Breast epithelium (tissue), 4 donors: ENCODE results near the gene LRP1. TPM values are rescaled to one million over a fixed set of nuclear protein-coding genes. Genes with fewer than 3 reads are reported as not detected.

ENCODE experiments used
- DNase-seq, 2 donors: peaks; one replicate each; pipeline ENCODE4 v3.0.0-alpha.2; 2019; ENCODE audit warnings: low spot score in 2 of 2
- H3K27ac ChIP-seq, 2 donors: fragments of 200-600 bp; sonication (generic) in 1 of 2; one replicate each; pipeline ENCODE4 v1.5.1; 2016 to 2019; ENCODE audit warnings: mild to moderate bottlenecking in 1 of 2
- H3K27me3 ChIP-seq, 2 donors: fragments of 200-600 bp; sonication (generic) in 1 of 2; one replicate each; pipeline versions ENCODE4 v1.5.1 to v1.6.0; 2017 to 2019; ENCODE audit warnings: control low read depth in 1 of 2, mild to moderate bottlenecking in 1 of 2
- H3K36me3 ChIP-seq: fragments of 200-600 bp; one replicate; pipeline ENCODE4 v1.5.1; 2019
- H3K4me1 ChIP-seq, 2 donors: fragments of 200-600 bp; sonication (generic); one replicate each; pipeline ENCODE4 v1.5.1; 2016 to 2019; ENCODE audit warnings: control low read depth in 1 of 2
- H3K4me3 ChIP-seq, 3 donors: fragments of 200-600 bp; sonication (generic); 1 replicate in 2 of 3; 2 replicates in 1 of 3; pipeline ENCODE4 v1.5.1; 2016 to 2019; ENCODE audit warnings: mild to moderate bottlenecking in 3 of 3, moderate library complexity in 2 of 3
- H3K9me3 ChIP-seq, 2 donors: fragments of 200-600 bp; sonication (generic) in 1 of 2; one replicate each; pipeline ENCODE4 v1.5.1; 2016 to 2019; ENCODE audit warnings: control low read depth in 1 of 2
- CTCF ChIP-seq, 3 donors: fragments of 450-650 bp; IDR thresholded peaks; one replicate each; pipeline ENCODE4 v1.5.1; 2016 to 2017; ENCODE audit warnings: antibody characterized with exemption in 3 of 3, mild to moderate bottlenecking in 3 of 3, moderate library complexity in 3 of 3
- POLR2A ChIP-seq: fragments of 450-650 bp; IDR thresholded peaks from one replicate; pipeline ENCODE4 v1.6.1; 2016; ENCODE audit warnings: antibody characterized with exemption, mild to moderate bottlenecking, moderate library complexity
- POLR2AphosphoS5 ChIP-seq, 3 donors: sonication (generic); formaldehyde crosslinking; IDR thresholded peaks; one replicate each; pipeline ENCODE4 v1.6.1; 2017; ENCODE audit warnings: antibody characterized with exemption in 3 of 3
- intact Hi-C: fragments of 100-400 bp; cut with DNase I; formaldehyde crosslinking; loops from one replicate; pipeline ENCODE4 v1.15.1; 2023; ENCODE audit warnings: low total_unique reads
- total RNA-seq, 3 donors: library from RNA; depleted of rRNA; stranded (reverse); fragments of >200 nt; gene quantifications; one replicate each; pipeline ENCODE4 v1.1.0, GENCODE V29; 2016

The LRP1 gene
- total RNA-seq, 3 donors from 2014 or later: 102 to 894 (median 240) TPM

- intact Hi-C loops: no loop called here
- H3K9me3 ChIP-seq: no peaks in the 10 kb centered on the region
Observed at GRCh38 chr12:57254506-57255280, 126.4 kb downstream of the LRP1 start.

GRCh38 chr12:57255916-57256315, 127.6 kb downstream of the LRP1 start:
- H3K27ac ChIP-seq: no peak overlapping the region
- H3K36me3 ChIP-seq: no peaks in the 10 kb centered on the region
- TF ChIP-seq POLR2A: no peak
- TF ChIP-seq POLR2AphosphoS5 (IDR thresholded peaks at IDR 0.05): no peak
- no peak for TF ChIP-seq CTCF (IDR thresholded peaks at IDR 0.05)
- H3K4me3 ChIP-seq: no peak overlapping the region
- no peaks in the 10 kb centered on the region for H3K27me3 ChIP-seq
- intact Hi-C loops: no loop called here
- no peaks in the 10 kb centered on the region for H3K9me3 ChIP-seq
- no peak for DNase-seq
- no peaks in the 10 kb centered on the region for H3K4me1 ChIP-seq

More at GRCh38 chr12:57254506-57255280, 126.4 kb downstream of the LRP1 start:
- Histone ChIP-seq H3K36me3 (no peaks in the 10 kb centered on the region), H3K27ac (no peak overlapping the region), H3K4me1 (no peaks in the 10 kb centered on the region), H3K27me3 (no peaks in the 10 kb centered on the region), H3K4me3 (no peak overlapping the region)
- TF ChIP-seq POLR2AphosphoS5 (IDR thresholded peaks at IDR 0.05) (no peak), CTCF (IDR thresholded peaks at IDR 0.05) (no peak), POLR2A (no peak)
- no peak for DNase-seq

- no peak overlapping the region for H3K27ac ChIP-seq
- no peak overlapping the region for H3K4me3 ChIP-seq
- no peaks in the 10 kb centered on the region for H3K4me1 ChIP-seq
- no peak for DNase-seq
- intact Hi-C loops: no loop called here
- H3K9me3 ChIP-seq: no peaks in the 10 kb centered on the region
- H3K27me3 ChIP-seq: no peaks in the 10 kb centered on the region
- TF ChIP-seq POLR2A (no peak), POLR2AphosphoS5 (IDR thresholded peaks at IDR 0.05) (no peak), CTCF (IDR thresholded peaks at IDR 0.05) (no peak)
- no peaks in the 10 kb centered on the region for H3K36me3 ChIP-seq
Observed at GRCh38 chr12:57258977-57259970, 131.0 kb downstream of the LRP1 start.

- no peaks in the 10 kb centered on the region for H3K36me3 ChIP-seq
- no peak for TF ChIP-seq CTCF (IDR thresholded peaks at IDR 0.05)
- no peak for TF ChIP-seq POLR2AphosphoS5 (IDR thresholded peaks at IDR 0.05)
- TF ChIP-seq POLR2A: no peak
Observed at GRCh38 chr12:57260366-57260765, 132.1 kb downstream of the LRP1 start.

More at GRCh38 chr12:57260366-57260765, 132.1 kb downstream of the LRP1 start:
- Histone ChIP-seq H3K27me3 (no peaks in the 10 kb centered on the region), H3K4me1 (no peaks in the 10 kb centered on the region), H3K27ac (no peak overlapping the region), H3K9me3 (no peaks in the 10 kb centered on the region), H3K4me3 (no peak overlapping the region)
- no peak for DNase-seq
- intact Hi-C loops: no loop called here
